GM12865 (cell line): ENCODE measurements around the gene POLE.

Source experiments
- DNase-seq: peaks from one replicate; pipeline ENCODE4 v3.0.0; 2010; ENCODE audit warnings: low read depth
- H3K4me3 ChIP-seq: 2 replicates; pipeline ENCODE4 v1.5.1; 2011; ENCODE audit warnings: mild to moderate bottlenecking, low read depth, low read length, control low read depth
- TF ChIP-seq, protein P1 (sequence below): IDR thresholded peaks from 2 replicates; pipeline ENCODE4 v1.5.1; 2011; ENCODE audit warnings: low read length, control low read depth, low read depth, inconsistent platforms; ENCODE audit not compliant: insufficient read depth; ENCODE audit errors: missing control alignments

Gene POLE

DNA sequence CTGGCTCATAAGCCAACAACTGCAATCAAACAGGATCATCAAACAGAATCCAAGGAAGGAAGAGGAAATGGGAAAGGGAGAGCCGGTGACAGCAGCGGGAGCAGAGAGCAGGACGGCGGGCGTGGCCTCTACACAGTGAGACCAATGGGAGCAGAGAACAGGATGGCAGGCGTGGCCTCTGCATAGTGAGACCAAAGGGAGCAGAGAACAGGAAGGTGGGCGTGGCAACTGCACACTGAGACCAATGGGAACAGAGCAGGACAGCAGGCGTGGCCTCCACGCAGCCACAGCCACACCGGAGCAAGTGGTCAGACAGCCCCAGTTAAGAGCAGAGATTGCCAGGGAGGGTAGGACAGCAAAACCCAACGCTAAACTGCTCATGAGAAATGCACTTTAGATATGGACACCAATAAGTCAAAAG lies 93.2 kb downstream of the POLE start:
- TF ChIP-seq, protein P1, sequence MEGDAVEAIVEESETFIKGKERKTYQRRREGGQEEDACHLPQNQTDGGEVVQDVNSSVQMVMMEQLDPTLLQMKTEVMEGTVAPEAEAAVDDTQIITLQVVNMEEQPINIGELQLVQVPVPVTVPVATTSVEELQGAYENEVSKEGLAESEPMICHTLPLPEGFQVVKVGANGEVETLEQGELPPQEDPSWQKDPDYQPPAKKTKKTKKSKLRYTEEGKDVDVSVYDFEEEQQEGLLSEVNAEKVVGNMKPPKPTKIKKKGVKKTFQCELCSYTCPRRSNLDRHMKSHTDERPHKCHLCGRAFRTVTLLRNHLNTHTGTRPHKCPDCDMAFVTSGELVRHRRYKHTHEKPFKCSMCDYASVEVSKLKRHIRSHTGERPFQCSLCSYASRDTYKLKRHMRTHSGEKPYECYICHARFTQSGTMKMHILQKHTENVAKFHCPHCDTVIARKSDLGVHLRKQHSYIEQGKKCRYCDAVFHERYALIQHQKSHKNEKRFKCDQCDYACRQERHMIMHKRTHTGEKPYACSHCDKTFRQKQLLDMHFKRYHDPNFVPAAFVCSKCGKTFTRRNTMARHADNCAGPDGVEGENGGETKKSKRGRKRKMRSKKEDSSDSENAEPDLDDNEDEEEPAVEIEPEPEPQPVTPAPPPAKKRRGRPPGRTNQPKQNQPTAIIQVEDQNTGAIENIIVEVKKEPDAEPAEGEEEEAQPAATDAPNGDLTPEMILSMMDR, result no peak
- H3K4me3 ChIP-seq, result no peak overlapping the region
- DNase-seq, result peak; percentile 42

DNA sequence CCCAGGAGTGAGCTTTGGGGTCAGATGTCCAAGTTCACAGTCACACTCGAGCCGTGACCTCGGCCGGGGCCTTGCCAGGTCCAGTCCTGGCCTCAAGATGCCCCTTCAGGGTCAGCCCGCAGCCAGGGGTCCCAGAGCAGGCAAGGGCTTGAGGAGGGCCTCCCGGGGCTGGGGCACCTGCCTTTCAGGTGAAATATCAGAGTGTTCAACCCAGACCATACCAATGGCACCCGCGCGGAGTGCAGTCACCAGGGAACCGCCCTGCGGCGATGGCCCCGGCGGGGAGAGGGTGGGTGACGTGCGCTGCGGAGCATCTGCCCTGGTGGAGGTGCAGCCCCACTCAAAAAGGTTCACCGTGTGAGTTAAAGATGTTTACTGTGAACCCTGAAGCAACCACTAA lies 93.6 kb downstream of the POLE start:
- TF ChIP-seq, protein P1, result no peak
- DNase-seq, result no peak
- no peak overlapping the region for H3K4me3 ChIP-seq

DNA sequence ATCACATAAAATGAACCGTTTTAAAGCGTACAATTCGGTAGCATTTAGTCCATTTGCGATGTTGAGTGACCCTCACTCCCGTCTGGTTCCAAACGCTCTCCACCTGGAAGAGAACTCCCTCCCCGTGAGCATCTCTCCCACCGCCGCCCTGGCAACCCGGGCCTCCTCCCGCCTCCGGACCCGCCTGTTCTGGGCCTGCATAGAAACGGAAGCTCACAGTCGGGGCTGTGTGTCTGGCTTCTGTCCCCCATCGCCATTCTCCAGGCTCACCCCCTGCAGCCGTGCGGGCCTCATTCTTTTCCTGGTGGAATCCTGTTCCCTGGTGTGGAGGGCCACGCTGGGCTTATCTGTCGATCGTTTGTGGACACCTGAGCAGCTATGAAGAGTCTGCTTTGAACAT lies 94.1 kb downstream of the POLE start:
- DNase-seq, result no peak
- TF ChIP-seq, protein P1, result no peak

DNA sequence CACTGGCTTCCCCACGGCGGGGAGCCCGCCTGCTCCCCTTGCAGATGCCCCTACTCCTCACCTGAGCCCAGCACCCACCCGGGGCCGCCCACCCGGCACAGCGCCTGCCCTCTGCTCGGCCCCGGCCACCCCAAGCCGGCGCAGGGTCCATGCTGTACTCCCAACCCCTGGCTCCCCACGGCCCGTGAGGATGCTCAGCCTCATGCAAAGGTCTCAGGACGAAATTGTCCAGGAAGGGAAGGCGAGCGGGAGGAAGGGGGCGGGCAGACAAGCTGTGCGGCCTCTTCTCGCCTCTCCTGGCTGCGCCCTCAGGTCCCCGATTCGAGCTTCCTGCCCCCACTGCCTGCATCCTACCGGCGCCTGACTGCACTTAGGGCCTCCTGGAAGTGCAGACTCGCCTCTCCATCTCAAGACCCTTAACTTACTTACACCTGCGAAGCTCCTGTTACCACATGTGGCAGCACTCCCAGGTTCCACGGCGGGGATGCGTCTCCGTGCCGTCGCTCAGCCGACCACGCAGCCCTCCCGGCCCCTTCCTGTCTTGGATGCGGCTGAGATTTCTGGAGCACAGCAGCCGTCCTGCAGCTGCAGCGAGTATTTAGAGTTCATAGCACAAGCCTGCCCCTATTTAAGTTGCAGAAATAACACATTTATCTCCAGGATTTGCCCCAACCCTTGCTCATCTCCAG lies 94.7 kb downstream of the POLE start:
- TF ChIP-seq, protein P1, result no peak
- DNase-seq, result no peak

More for the DNA sequence above, 94.1 kb downstream of the POLE start:
- H3K4me3 ChIP-seq, result no peak overlapping the region

DNA sequence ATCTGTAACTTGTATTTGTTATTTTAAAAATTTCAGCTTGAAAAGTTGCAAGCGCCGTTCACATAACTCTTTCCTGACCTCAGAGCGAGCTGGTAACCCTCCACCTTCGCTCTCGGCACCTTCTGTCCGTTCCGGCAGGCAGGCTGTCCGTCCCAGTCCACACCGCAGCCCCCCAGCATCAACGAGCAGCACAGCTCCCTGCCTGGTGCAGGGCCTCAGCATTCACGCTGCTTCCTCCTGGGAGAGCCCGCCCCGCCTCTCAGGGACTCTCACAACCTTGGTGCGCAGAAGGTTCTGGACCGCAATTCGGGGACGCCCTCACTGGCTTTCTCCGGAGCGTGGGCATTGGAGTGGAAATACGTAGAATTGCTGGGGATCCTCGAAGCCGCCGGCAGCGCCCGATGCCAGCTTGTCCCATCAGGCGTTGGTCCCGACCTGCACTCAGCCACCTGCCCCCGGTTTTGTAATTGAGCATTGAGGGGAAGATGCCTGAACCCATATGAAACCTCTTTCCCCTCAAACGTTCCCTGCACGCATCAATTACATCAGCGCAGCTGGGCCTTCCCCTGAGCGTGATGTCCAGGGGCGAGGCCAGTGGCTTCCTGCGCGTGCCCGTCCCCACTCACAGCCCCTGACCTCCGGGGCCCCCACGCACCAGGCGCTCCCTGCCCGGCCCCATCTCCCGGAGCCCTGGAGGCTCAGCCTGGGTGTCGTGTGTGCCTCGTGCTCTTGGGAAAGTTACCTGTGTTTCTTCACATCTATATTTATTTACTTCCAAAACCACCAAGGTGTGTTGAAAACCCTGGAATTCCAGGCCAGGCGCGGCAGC lies 95.8 kb downstream of the POLE start:
- TF ChIP-seq, protein P1, result no peak
- no peak for DNase-seq
- no peak overlapping the region for H3K4me3 ChIP-seq

More for the DNA sequence above, 94.7 kb downstream of the POLE start:
- H3K4me3 ChIP-seq, result no peak overlapping the region

DNA sequence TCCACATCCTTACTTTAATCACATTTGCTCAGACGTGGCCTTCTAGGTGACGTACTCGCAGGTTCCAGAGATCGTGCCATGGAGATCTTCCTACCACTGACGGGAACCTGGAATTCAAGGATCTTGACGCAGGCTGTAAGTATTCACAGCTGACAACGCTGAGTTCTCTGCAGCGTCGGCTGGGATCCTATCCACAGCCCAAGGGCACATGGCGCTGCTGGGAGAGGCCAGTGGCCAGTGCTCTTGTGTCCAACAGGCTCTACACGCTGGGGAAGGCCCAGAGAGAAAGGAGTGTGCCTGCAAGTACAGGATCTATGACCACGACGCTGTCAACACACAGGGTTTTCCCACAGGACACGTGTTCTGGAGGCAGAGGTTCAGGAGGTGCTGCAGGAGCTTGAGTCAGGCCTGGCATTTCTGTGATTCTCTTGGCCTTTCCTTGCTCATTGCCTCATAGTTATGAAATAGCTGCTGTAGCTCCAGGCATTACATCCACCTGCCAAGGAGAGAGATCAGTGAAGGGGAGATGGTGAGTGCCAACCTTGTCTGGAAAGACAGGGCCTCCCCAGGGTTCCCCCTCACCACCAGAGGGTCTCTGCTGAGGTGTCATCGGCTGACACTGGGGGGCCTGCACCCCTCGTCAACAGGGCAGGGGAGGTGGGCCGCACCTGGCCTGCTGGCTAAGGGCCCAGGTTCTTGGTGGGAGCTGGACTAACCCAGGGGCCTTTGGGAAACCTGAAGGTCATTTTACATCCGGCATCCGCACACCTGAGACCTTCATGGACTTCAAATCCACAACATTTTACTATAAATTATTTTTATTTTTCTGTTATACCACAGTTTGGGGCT lies 98.1 kb downstream of the POLE start:
- TF ChIP-seq, protein P1, result no peak

More for the DNA sequence above, 98.1 kb downstream of the POLE start:
- no peak overlapping the region for H3K4me3 ChIP-seq
- DNase-seq, result no peak
